ENCODE data around the gene PPP6R3.

- TF ChIP-seq POLR2A (IDR thresholded peaks at IDR 0.05; ENCODE audit: low read length) (no peak), GATA1 (IDR thresholded peaks at IDR 0.05; ENCODE audit: low read depth, low read length) (no peak)
Measured at GRCh38 chr11:68439355-68440065, 21.0 kb upstream of the PPP6R3 start.

Data from erythroblast (primary cell).